ENCODE measurements around the gene FCHO1. TPM values are rescaled to one million over a fixed set of nuclear protein-coding genes. Genes with fewer than 3 reads are reported as not detected.

The FCHO1 gene
- polyA plus RNA-seq, 2 of the 4 experiments (the other 2 are of a cell fraction), result 1.7 to 13.6 TPM

DNA sequence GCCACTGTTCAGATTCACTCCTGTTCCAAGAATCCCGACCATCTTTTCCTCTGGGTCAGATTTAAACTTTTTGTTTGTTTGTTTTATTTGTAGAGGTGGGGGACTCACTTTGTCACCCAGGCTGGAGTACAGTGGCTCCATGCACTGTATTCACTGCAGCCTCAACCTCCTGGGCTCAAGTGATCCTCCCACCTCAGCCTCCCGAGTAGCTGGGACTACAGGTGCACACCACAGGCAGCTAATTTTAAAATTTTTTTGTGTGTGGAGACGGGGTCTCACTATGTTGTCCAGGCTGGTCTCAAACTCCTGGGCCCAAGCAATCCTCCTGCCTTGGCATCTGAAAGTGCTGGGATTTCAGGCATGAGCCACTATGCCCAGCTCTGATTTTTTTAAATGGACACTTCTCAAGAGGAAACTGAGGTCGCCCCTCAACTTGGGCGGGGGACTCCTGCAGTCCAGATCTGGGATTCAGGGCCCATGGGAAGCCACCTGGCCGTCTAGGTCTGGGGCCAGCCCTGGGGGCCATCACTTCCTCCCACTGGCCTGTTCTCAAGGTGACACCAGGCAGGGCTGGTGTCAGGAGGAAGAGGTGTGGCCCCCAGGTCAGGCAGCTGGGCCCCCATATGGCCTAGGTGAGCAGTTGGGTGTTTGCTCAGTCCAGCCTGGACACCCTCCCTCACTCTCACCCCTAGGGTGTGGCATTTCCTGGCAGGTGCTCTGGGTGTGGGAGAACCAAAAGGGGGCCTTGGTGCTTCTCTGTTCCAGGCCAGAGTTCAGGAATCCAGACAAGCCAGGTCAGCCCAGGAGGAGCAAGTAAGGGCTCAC, 44.9 kb downstream of the FCHO1 start:
- FAIRE-seq, result no peak
- no peak for TF ChIP-seq HEYL (CRISPR knock-in tag; IDR thresholded peaks at IDR 0.05)
- no peak for TF ChIP-seq BCL3 (IDR thresholded peaks at IDR 0.05)
- no peak for TF ChIP-seq EHF (CRISPR knock-in tag; IDR thresholded peaks at IDR 0.05)
- TF ChIP-seq SMC3 (IDR thresholded peaks at IDR 0.05), result no peak
- TF ChIP-seq RARB (CRISPR knock-in tag; IDR thresholded peaks at IDR 0.05), result no peak
- TF ChIP-seq SREBF2 (IDR thresholded peaks at IDR 0.05), result no peak
- TF ChIP-seq GATA3 (IDR thresholded peaks at IDR 0.05; ENCODE audit: borderline replicate concordance), result no peak
- TF ChIP-seq, protein P1, sequence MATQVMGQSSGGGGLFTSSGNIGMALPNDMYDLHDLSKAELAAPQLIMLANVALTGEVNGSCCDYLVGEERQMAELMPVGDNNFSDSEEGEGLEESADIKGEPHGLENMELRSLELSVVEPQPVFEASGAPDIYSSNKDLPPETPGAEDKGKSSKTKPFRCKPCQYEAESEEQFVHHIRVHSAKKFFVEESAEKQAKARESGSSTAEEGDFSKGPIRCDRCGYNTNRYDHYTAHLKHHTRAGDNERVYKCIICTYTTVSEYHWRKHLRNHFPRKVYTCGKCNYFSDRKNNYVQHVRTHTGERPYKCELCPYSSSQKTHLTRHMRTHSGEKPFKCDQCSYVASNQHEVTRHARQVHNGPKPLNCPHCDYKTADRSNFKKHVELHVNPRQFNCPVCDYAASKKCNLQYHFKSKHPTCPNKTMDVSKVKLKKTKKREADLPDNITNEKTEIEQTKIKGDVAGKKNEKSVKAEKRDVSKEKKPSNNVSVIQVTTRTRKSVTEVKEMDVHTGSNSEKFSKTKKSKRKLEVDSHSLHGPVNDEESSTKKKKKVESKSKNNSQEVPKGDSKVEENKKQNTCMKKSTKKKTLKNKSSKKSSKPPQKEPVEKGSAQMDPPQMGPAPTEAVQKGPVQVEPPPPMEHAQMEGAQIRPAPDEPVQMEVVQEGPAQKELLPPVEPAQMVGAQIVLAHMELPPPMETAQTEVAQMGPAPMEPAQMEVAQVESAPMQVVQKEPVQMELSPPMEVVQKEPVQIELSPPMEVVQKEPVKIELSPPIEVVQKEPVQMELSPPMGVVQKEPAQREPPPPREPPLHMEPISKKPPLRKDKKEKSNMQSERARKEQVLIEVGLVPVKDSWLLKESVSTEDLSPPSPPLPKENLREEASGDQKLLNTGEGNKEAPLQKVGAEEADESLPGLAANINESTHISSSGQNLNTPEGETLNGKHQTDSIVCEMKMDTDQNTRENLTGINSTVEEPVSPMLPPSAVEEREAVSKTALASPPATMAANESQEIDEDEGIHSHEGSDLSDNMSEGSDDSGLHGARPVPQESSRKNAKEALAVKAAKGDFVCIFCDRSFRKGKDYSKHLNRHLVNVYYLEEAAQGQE (IDR thresholded peaks at IDR 0.05), result no peak
- no peak for TF ChIP-seq CBX2 (IDR thresholded peaks at IDR 0.05; ENCODE audit: borderline replicate concordance, low read depth)
- no peak for TF ChIP-seq BHLHE40 (IDR thresholded peaks at IDR 0.05; ENCODE audit: low read depth, low read length)
- no peak for TF ChIP-seq NR3C1 (IDR thresholded peaks at IDR 0.05)
- TF ChIP-seq KDM1A (IDR thresholded peaks at IDR 0.05; ENCODE audit: low read depth), result no peak
- peak overlapping the region; percentile 79 for H3K4me2 ChIP-seq
- ChIA-PET CTCF (interaction anchor here (1.4 to 3.3 kb wide), 5 partner anchors 13 to 63 kb away, joined by 4 to 19 read pairs (median 7); partner anchors contain the start of gene RPL18A), POLR2A (interaction anchor here (0.5 kb wide), 1 partner anchor 204 kb away, joined by 5 read pairs; no protein-coding TSS in a partner anchor)
- peak in 1 of 2 experiments; percentile 28; a peak in 1 of 6 replicates for ATAC-seq
- peak overlapping the region; percentile 85 to 91 for H3K27ac ChIP-seq
- WGBS (ENCODE audit: missing lambda C conversion rate), result 44% methylated on average over 5 of the region's 6 CpGs
- DNase-seq (ENCODE audit: low read depth in 1 of 2, low spot score in 1 of 2), result peak in 1 of 2 experiments; percentile 41
- H3K4me3 ChIP-seq, result no peak overlapping the region
- H3K4me1 ChIP-seq, result peaks cover 41% of the 10 kb centered on the region
- H3K9me3 ChIP-seq, result no peaks in the 10 kb centered on the region

DNA sequence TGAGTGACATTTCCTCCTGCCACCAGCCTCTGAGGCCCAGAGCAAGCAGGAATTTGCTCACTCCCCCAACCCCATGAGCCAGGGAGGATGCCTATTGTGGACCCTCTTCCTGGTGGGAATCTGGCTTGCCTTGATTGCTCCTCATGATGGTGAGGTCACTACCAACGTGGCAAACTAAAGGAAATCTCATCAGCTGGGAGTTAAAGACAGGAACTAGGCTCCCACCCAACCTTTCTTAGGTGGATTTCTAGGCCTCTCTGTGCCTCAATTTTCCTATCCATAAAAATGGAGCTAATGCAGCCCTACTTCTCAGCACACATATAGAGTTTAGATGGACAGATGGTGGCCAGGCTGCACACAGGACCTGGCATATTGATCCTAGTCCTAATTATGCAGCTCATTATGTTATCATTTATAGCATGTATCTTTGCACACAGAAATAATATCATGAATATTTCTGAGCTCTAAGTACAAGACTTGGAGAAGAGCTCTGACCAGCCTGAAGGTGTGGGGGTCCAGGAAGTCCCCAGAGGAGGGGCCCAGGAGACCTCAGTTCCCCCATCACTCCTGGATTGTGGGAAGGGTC, 45.7 kb downstream of the FCHO1 start:
- ChIA-PET POLR2A (interaction anchor here (0.7 kb wide), 1 partner anchor 62 kb away, joined by 3 read pairs; no protein-coding TSS in a partner anchor), CTCF (interaction anchor here (0.8 to 3.3 kb wide), 4 partner anchors 12 to 63 kb away, joined by 4 to 15 read pairs (median 6); partner anchors contain the start of gene RPL18A)
- peaks cover 33% of the 10 kb centered on the region for H3K4me1 ChIP-seq
- H3K4me2 ChIP-seq, result peak overlapping the region; percentile 79
- DNase-seq (ENCODE audit: low read depth in 1 of 2, low spot score in 1 of 2) (no peak), FAIRE-seq (no peak), ATAC-seq (no peak)
- no peak overlapping the region for H3K4me3 ChIP-seq
- H3K27ac ChIP-seq, result peak overlapping the region; percentile 85 to 91
- H3K9me3 ChIP-seq, result no peaks in the 10 kb centered on the region
- 50% methylated on average over 1 of the region's 1 CpG for WGBS (ENCODE audit: missing lambda C conversion rate)
- TF ChIP-seq NPAS2 (CRISPR knock-in tag; IDR thresholded peaks at IDR 0.05; ENCODE audit: borderline replicate concordance) (no peak), HMGXB4 (CRISPR knock-in tag; IDR thresholded peaks at IDR 0.05; ENCODE audit: borderline replicate concordance) (no peak), ZFP36 (IDR thresholded peaks at IDR 0.05; ENCODE audit: borderline replicate concordance, partially characterized antibody) (peak; percentile 60), HOXB13 (CRISPR knock-in tag; IDR thresholded peaks at IDR 0.05; ENCODE audit: low read depth) (no peak), TP53 (CRISPR knock-in tag; IDR thresholded peaks at IDR 0.05) (no peak), RARB (CRISPR knock-in tag; IDR thresholded peaks at IDR 0.05) (no peak), RNF2 (IDR thresholded peaks at IDR 0.05; ENCODE audit: borderline replicate concordance, low read depth) (no peak), RAD21 (conservative IDR thresholded peaks at IDR 0.05 in 1 of 2, IDR thresholded peaks at IDR 0.05 in 1 of 2) (no peak), EP300 (IDR thresholded peaks at IDR 0.05) (no peak), CHD4 (IDR thresholded peaks at IDR 0.05; ENCODE audit: borderline replicate concordance) (0 out of 2 replicates have a peak, but pooled peaks have one; percentile 55), EHMT2 (IDR thresholded peaks at IDR 0.05; ENCODE audit: low read depth) (no peak), KDM1A (IDR thresholded peaks at IDR 0.05; ENCODE audit: low read depth) (peak; percentile 67; the same call in 1 of the 2 replicates), RCOR1 (IDR thresholded peaks at IDR 0.05; ENCODE audit: low read depth, low read length) (no peak), PBX3 (IDR thresholded peaks at IDR 0.05) (no peak), GATA3 (IDR thresholded peaks at IDR 0.05; ENCODE audit: borderline replicate concordance) (no peak), ESRRA (IDR thresholded peaks at IDR 0.05; ENCODE audit: borderline replicate concordance, low read length) (no peak), CEBPB (IDR thresholded peaks at IDR 0.05) (no peak)

All from A549 (cell line).